ENCODE data around the gene OR2K2.

DNA sequence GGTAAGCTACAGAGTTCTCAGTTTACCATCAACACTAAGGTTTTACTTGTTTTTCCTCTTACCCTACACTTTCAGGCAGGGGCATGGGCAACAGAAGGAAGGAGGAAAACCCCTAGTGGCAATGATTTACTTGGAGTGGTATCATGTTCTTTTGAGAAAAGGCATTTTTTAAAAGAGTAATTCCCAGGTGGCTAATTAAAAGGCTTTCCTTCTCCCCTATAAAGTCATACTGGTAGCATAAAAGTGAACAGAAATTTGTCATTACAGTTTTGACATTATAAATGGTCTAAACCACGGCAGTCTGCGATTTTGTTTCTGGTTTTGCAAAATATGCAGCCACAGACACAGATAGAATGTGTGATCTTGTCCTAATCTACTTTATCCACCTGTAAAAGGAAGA is 30.9 kb upstream of the OR2K2 start:
- TF ChIP-seq, protein P1, sequence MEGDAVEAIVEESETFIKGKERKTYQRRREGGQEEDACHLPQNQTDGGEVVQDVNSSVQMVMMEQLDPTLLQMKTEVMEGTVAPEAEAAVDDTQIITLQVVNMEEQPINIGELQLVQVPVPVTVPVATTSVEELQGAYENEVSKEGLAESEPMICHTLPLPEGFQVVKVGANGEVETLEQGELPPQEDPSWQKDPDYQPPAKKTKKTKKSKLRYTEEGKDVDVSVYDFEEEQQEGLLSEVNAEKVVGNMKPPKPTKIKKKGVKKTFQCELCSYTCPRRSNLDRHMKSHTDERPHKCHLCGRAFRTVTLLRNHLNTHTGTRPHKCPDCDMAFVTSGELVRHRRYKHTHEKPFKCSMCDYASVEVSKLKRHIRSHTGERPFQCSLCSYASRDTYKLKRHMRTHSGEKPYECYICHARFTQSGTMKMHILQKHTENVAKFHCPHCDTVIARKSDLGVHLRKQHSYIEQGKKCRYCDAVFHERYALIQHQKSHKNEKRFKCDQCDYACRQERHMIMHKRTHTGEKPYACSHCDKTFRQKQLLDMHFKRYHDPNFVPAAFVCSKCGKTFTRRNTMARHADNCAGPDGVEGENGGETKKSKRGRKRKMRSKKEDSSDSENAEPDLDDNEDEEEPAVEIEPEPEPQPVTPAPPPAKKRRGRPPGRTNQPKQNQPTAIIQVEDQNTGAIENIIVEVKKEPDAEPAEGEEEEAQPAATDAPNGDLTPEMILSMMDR (IDR thresholded peaks at IDR 0.05): no peak
- TF ChIP-seq POLR2AphosphoS5 (IDR thresholded peaks at IDR 0.05; ENCODE audit: low read depth, low read length): no peak
- TF ChIP-seq SIN3A (IDR thresholded peaks at IDR 0.05; ENCODE audit: borderline replicate concordance, insufficient read depth, low read depth, low read length): no peak
- TF ChIP-seq, protein P2, sequence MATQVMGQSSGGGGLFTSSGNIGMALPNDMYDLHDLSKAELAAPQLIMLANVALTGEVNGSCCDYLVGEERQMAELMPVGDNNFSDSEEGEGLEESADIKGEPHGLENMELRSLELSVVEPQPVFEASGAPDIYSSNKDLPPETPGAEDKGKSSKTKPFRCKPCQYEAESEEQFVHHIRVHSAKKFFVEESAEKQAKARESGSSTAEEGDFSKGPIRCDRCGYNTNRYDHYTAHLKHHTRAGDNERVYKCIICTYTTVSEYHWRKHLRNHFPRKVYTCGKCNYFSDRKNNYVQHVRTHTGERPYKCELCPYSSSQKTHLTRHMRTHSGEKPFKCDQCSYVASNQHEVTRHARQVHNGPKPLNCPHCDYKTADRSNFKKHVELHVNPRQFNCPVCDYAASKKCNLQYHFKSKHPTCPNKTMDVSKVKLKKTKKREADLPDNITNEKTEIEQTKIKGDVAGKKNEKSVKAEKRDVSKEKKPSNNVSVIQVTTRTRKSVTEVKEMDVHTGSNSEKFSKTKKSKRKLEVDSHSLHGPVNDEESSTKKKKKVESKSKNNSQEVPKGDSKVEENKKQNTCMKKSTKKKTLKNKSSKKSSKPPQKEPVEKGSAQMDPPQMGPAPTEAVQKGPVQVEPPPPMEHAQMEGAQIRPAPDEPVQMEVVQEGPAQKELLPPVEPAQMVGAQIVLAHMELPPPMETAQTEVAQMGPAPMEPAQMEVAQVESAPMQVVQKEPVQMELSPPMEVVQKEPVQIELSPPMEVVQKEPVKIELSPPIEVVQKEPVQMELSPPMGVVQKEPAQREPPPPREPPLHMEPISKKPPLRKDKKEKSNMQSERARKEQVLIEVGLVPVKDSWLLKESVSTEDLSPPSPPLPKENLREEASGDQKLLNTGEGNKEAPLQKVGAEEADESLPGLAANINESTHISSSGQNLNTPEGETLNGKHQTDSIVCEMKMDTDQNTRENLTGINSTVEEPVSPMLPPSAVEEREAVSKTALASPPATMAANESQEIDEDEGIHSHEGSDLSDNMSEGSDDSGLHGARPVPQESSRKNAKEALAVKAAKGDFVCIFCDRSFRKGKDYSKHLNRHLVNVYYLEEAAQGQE (IDR thresholded peaks at IDR 0.05; ENCODE audit: insufficient read depth in 1 of 2, low read depth in 2 of 2, low read length in 1 of 2): no peak

Data from Panc1 (cell line).